Upper lobe of right lung (tissue), 1 donor: Measurements from ENCODE around the gene ZHX3. TPM values are rescaled to one million over a fixed set of nuclear protein-coding genes. Genes with fewer than 3 reads are reported as not detected.

Experiments
- ATAC-seq: fragments of 200-7000 bp; cut with Tn5 transposase; one replicate; pipeline ENCODE4 v1.9.1; 2020; ENCODE audit warnings: mild to moderate bottlenecking, moderate library complexity
- DNase-seq: peaks from one replicate; pipeline ENCODE4 v3.0.0-alpha.2; 2020
- H3K27ac ChIP-seq: fragments of 200-600 bp; one replicate; pipeline ENCODE4 v1.8.0; 2022
- H3K27me3 ChIP-seq: fragments of 200-600 bp; one replicate; pipeline ENCODE4 v1.8.0; 2022; ENCODE audit warnings: mild to moderate bottlenecking
- H3K36me3 ChIP-seq: fragments of 200-600 bp; one replicate; pipeline ENCODE4 v1.8.0; 2022
- H3K4me1 ChIP-seq: fragments of 200-600 bp; one replicate; pipeline ENCODE4 v1.8.0; 2022
- H3K4me3 ChIP-seq: fragments of 200-600 bp; one replicate; pipeline ENCODE4 v1.8.0; 2022; ENCODE audit warnings: mild to moderate bottlenecking
- H3K9me3 ChIP-seq: fragments of 200-600 bp; one replicate; pipeline ENCODE4 v1.8.0; 2022
- intact Hi-C: fragments of 100-400 bp; cut with DNase I; formaldehyde crosslinking; loops from one replicate; pipeline ENCODE4 v1.11.0; 2022
- total RNA-seq: library from RNA; stranded (reverse); fragmentation: NEBNext Ultra II Directional; extraction: Animal tissue kit (Norgen Biotek cat#: 25700); gene quantifications from one replicate; pipeline ENCODE4 v1.2.1, GENCODE V29; 2021
- TF ChIP-seq, protein P1 (sequence below): fragments of 200-600 bp; IDR thresholded peaks from one replicate; pipeline ENCODE4 v1.8.0; 2022; ENCODE audit warnings: antibody characterized with exemption
- donor health status: DM: no; HTN: yes; CAD: no; lungs with severe emphysema.

The ZHX3 gene
- total RNA-seq, 1 donor from 2014 or later: 45.3 TPM

DNA sequence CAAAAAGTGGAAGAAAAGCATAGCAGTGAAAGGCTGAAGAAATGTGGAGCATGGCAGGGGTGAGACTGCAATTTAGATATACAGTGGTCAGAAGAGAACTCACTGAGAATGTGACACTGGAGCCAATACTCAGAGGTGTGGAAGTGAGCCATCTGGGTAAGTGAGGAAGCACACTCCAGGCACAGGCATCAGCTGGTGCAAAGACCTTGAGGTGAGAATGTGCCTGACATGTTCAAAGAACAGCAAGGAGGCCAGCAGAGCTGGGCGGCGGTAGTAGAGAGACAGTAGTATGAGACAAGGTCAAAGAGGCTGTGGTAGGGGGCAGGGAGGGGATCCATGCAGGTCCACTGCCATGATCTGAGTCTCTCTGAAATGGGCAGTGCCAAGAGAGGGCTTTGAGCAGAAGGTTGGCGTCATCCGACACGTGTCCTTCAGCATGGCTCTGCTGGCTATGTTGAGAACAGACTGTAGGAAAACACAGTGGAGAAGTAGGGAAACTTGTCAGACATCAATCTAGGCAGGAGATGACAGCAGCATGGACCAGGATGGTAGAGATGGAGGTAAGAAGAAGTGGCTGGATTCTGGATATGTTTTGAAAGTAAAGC lies 95.8 kb downstream of the ZHX3 start:
- H3K36me3 ChIP-seq: no peaks in the 10 kb centered on the region
- intact Hi-C loops: no loop called here
- peaks cover 4% of the 10 kb centered on the region for H3K4me1 ChIP-seq
- no peak overlapping the region for H3K4me3 ChIP-seq
- no peaks in the 10 kb centered on the region for H3K9me3 ChIP-seq
- H3K27ac ChIP-seq: no peak overlapping the region
- DNase-seq: no peak
- TF ChIP-seq, protein P1, sequence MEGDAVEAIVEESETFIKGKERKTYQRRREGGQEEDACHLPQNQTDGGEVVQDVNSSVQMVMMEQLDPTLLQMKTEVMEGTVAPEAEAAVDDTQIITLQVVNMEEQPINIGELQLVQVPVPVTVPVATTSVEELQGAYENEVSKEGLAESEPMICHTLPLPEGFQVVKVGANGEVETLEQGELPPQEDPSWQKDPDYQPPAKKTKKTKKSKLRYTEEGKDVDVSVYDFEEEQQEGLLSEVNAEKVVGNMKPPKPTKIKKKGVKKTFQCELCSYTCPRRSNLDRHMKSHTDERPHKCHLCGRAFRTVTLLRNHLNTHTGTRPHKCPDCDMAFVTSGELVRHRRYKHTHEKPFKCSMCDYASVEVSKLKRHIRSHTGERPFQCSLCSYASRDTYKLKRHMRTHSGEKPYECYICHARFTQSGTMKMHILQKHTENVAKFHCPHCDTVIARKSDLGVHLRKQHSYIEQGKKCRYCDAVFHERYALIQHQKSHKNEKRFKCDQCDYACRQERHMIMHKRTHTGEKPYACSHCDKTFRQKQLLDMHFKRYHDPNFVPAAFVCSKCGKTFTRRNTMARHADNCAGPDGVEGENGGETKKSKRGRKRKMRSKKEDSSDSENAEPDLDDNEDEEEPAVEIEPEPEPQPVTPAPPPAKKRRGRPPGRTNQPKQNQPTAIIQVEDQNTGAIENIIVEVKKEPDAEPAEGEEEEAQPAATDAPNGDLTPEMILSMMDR: no peak
- ATAC-seq: no peak
- no peaks in the 10 kb centered on the region for H3K27me3 ChIP-seq

GRCh38 chr20:41219824-41220223 lies 97.7 kb downstream of the ZHX3 start:
- TF ChIP-seq, protein P1: no peak
- no peak overlapping the region for H3K27ac ChIP-seq
- H3K36me3 ChIP-seq: no peaks in the 10 kb centered on the region
- no peak overlapping the region for H3K4me3 ChIP-seq
- intact Hi-C loops: no loop called here
- no peaks in the 10 kb centered on the region for H3K9me3 ChIP-seq
- H3K4me1 ChIP-seq: peaks cover 4% of the 10 kb centered on the region
- ATAC-seq: no peak
- no peak for DNase-seq
- H3K27me3 ChIP-seq: no peaks in the 10 kb centered on the region

DNA sequence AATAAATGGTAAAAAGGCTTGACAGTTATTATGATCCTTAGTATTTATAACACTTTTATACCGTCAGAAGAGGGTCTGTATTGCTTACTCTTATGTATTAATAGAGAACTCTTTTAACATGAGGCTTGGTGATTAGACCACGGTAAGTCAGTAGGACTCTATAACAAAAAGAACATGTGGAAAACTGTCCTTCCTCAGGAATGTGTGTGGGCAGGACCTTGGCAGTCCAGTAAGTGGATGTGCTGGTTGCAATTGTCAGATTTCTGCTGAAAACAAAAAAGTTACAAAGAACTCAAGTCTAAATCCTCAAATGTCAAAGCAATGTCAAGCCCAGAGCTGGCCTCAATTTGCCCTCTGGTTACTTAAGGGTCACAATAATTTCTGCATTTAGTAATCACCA lies 99.1 kb downstream of the ZHX3 start:
- Histone ChIP-seq H3K36me3 (no peaks in the 10 kb centered on the region), H3K4me3 (no peak overlapping the region), H3K4me1 (peaks cover 4% of the 10 kb centered on the region), H3K27me3 (no peaks in the 10 kb centered on the region), H3K9me3 (no peaks in the 10 kb centered on the region), H3K27ac (no peak overlapping the region)
- intact Hi-C loops: no loop called here
- TF ChIP-seq, protein P1: no peak
- ATAC-seq: no peak
- DNase-seq: no peak

DNA sequence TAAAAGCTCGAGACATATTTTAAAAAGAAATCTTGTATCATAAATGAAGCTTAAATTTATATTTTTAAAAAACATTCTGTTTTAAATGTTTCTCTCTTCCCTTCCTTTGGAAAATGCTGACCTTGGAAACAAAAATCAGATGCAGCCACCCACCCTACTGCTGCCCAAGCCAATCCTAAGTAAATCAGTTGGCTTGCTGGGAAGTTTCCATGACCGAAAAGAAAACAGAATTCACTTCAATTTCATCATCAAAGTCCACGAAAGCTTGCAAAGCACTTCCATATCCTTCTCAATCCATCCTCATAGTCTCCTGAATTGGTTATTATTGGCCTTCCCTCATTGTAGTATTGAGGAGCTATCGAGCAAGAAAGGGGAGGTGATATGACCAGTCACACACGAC lies 100.1 kb downstream of the ZHX3 start:
- ATAC-seq (no peak), DNase-seq (no peak)
- intact Hi-C loops: no loop called here
- Histone ChIP-seq H3K36me3 (no peaks in the 10 kb centered on the region), H3K27ac (no peak overlapping the region), H3K4me1 (peaks cover 3% of the 10 kb centered on the region), H3K4me3 (no peak overlapping the region), H3K27me3 (no peaks in the 10 kb centered on the region), H3K9me3 (no peaks in the 10 kb centered on the region)
- TF ChIP-seq, protein P1: no peak

- Histone ChIP-seq H3K4me3 (no peak overlapping the region), H3K27me3 (no peaks in the 10 kb centered on the region), H3K27ac (no peak overlapping the region), H3K36me3 (no peaks in the 10 kb centered on the region), H3K4me1 (no peaks in the 10 kb centered on the region), H3K9me3 (no peaks in the 10 kb centered on the region)
- intact Hi-C loops: no loop called here
- TF ChIP-seq, protein P1: no peak
- DNase-seq (no peak), ATAC-seq (no peak)
Observed at GRCh38 chr20:41214666-41215065, 102.9 kb downstream of the ZHX3 start.

DNA sequence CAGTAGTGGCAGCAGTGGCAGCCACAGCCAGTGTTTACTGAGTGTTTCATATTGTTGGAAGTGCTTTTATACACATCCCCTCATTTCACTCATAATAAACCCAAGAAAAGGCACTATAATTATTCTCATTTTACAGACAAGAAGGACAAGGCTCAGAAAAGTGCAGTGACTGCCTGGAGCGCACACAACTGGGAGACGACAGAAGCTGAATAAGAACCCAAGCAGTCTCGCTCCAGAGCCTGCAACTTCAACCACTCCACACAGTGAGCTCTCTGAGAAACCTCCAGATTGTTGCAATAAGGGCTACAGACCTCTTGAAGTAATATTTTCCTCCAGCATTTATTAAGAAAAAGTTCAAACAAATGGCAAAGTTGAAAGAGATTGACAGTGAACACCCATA lies 103.3 kb downstream of the ZHX3 start:
- intact Hi-C loops: no loop called here
- Histone ChIP-seq H3K36me3 (no peaks in the 10 kb centered on the region), H3K4me3 (no peak overlapping the region), H3K9me3 (no peaks in the 10 kb centered on the region), H3K27ac (no peak overlapping the region), H3K27me3 (no peaks in the 10 kb centered on the region), H3K4me1 (no peaks in the 10 kb centered on the region)
- TF ChIP-seq, protein P1: no peak
- ATAC-seq (no peak), DNase-seq (no peak)
